SIG-M5 (cell line): ENCODE results near the gene SIRT3.

Experiments used
- DNase-seq: peaks from one replicate; lab custom pipeline; 2025; lab: John Stamatoyannopoulos, UW

The SIRT3 gene

GRCh38 chr11:235997-236773 is at the start of gene SIRT3:
SIRT3 (minus strand) TSS chr11:236342; CDS start chr11:236328, 14 bp downstream.
- DNase-seq: peak; percentile 38

GRCh38 chr11:285894-286220 is 49.7 kb upstream of the SIRT3 start:
- no peak for DNase-seq

GRCh38 chr11:285021-285893 is 49.1 kb upstream of the SIRT3 start:
- DNase-seq: no peak

GRCh38 chr11:284105-285020 is 48.2 kb upstream of the SIRT3 start:
- DNase-seq: no peak

GRCh38 chr11:283405-284104 is 47.4 kb upstream of the SIRT3 start:
- no peak for DNase-seq

- no peak for DNase-seq
Measured at GRCh38 chr11:282630-283360, 46.7 kb upstream of the SIRT3 start.

GRCh38 chr11:282171-282570 is 46.0 kb upstream of the SIRT3 start:
- no peak for DNase-seq

GRCh38 chr11:281486-282161 is 45.5 kb upstream of the SIRT3 start:
- no peak for DNase-seq

GRCh38 chr11:280706-281485 is 44.8 kb upstream of the SIRT3 start:
- DNase-seq: no peak

GRCh38 chr11:279966-280705 is 44.0 kb upstream of the SIRT3 start:
- no peak for DNase-seq

GRCh38 chr11:279040-279965 is 43.2 kb upstream of the SIRT3 start:
- DNase-seq: no peak

- DNase-seq: no peak
Measured at GRCh38 chr11:278001-278951, 42.1 kb upstream of the SIRT3 start, which contains the start of gene NLRP6. NLRP6 (plus strand) TSS chr11:278407; CDS start chr11:278570, 163 bp downstream.

GRCh38 chr11:276219-276618 is 40.1 kb upstream of the SIRT3 start:
- DNase-seq: no peak

GRCh38 chr11:272931-273198 is 36.7 kb upstream of the SIRT3 start:
- no peak for DNase-seq

- no peak for DNase-seq
Measured at GRCh38 chr11:272195-272930, 36.2 kb upstream of the SIRT3 start.

- no peak for DNase-seq
Measured at GRCh38 chr11:271319-271715, 35.2 kb upstream of the SIRT3 start.
